Measurements from ENCODE around the gene ZNF185. TPM values are rescaled to one million over a fixed set of nuclear protein-coding genes. Genes with fewer than 3 reads are reported as not detected.

The ZNF185 gene
- total RNA-seq, 1 donor from 2014 or later, result 9.4 TPM

DNA sequence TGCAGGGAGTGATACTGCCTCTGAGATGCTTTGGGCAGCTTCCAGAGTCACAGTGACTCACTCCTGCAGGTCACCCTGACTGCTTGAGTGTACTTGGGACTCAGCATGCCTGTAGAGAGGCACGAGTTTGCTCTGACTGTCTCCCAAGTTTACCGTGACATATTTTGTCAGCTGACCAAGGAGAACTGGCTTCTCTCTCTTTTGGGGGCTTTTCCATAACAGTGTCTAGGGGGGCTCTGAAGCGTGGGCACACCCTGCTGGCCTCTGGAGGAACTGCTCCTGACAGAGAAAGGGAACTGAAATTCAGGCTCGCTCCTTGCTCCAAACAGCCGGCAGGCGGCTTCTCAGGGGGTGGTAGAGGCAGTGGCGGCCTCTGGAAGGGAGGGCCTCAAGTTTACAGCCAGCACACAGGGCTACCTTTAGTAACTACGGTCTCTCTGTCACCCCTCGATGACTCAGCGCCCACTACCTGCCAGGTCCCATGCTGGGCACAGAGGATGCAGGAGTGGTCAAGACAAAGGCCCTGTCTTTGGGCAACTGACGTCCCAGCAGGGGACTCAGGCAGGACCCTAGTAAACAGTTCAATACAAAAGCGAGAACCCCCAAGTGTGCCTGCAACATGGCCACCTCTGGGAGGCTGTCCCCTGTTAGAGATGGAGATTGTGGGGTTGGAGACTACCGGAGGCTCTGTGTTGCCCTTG, 17.8 kb downstream of the ZNF185 start:
- DNase-seq (ENCODE audit: extremely low read depth, low read depth, low spot score), result no peak

DNA sequence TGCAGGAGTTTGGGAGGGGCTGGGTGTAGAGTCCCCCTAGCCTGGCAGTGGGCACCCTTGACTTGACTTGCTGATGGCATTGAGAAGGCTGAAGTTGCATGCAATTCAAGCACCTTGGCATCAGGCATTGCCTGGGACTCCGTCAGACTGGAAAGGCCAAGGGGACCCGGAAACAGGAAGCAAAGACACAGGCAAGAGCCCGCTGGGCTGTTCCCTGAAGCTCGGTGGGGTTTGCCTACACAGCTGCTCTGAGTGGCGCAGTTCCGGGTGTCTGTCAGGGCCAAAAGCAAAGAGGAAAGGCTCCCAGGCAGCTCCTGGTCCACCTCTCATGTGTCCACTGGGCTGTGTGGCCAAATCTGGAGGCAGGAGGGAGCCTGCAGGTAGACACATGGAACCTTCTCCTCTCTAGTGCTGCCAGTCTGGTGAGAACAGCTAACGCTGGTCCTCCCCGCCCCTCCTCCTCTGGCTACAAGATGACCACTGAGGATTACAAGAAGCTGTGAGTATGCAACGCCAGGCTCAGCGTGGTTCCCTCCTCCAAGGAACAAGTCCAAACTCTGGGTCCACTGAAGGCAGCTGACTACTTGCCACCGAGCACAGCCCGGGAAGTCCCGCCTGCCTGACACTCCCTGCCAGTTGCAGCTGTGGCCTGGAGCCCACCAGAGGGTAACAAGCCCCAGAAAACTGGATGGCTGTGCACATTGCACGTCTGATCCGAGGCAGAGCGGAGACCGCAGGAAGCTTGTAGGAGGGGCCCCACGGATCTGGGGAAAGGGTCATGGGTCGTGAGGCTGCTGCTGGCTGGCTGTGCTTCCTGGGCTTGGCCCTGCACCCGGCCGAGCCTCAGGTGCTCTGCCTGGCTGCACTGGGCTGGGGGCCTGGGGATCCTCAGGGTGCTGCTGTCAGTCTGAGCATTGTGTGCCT, 20.1 kb downstream of the ZNF185 start:
- no peak for DNase-seq (ENCODE audit: extremely low read depth, low read depth, low spot score)

DNA sequence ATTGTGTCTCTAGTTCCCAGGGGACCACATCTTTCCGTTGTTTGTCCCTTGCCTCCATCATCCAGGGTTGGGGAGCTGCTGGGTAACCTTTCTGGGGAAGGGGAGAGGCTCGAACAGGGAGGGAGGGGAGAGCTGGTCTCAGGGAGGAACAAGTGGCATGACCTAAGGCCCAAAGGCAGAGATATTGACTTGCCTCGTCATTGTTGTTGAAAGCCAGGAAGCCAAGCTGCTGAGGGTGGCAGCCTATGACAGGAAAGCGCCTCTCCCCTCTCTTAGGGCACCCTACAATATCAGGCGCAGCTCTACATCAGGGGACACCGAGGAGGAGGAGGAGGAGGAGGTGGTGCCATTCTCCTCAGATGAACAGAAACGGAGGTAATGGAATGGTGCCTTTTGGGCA, 20.8 kb downstream of the ZNF185 start:
- DNase-seq (ENCODE audit: extremely low read depth, low read depth, low spot score), result no peak

DNA sequence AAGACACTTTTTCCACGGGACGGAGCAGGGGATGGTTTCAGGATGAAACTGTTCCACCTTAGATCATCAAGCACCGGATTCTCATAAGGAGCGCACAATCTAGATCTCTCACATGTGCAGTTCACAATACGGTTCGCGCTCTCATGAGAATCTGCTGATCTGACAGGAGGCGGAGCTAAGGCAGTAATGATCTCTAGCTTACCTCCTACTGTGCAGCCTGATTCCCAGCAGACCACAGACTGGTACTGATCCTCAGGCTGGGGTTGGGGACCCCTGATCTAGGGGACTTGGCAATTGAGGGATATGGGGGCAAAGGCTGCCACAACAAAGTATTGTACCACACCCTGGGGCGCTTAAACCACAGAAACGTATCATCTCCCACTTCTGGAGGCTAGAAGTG, 25.7 kb downstream of the ZNF185 start:
- DNase-seq (ENCODE audit: extremely low read depth, low read depth, low spot score), result no peak

DNA sequence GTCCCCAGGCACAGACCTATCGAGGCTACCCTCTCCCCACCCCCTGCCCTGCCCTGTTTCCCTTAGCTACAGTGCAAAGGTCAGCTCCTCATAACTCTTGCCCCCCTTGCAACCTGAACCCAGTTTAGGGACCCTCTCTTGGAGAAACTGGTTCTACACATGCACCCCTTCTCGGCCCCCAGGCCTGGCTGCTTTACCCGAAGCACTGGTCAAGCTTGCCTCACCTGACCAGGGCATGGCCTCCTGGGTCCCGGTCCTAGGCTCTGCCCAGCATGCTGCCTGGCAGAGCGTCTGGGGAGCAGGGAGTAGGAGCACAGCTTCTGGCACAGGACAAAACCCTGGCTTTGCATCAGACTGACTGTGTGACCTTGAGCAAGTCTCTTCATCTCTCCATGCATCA, 28.0 kb downstream of the ZNF185 start:
- no peak for DNase-seq (ENCODE audit: extremely low read depth, low read depth, low spot score)

DNA sequence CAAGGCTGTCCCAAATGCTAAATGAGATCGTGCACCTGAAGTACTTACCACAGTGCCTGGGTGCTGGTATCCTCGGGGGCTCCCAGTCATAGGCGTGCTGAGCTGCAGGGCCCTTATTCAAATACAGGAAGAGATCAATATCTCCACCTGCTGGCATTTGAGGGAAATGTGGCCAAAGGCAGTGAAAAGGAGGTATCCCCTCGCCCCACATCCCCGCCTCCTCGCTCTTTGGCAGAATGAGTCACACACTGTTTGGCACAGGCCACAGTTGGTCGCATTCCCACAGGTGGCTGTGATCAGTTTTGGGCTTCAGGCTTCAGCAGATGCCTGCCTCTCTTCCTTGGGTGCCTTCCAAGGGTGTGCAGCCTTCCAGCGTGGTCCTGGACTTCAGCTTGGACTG, 28.4 kb downstream of the ZNF185 start:
- peak; percentile 20 for DNase-seq (ENCODE audit: extremely low read depth, low read depth, low spot score)

- DNase-seq (ENCODE audit: extremely low read depth, low read depth, low spot score), result no peak
Measured at GRCh38 chrX:152926923-152927322, 29.1 kb downstream of the ZNF185 start.

DNA sequence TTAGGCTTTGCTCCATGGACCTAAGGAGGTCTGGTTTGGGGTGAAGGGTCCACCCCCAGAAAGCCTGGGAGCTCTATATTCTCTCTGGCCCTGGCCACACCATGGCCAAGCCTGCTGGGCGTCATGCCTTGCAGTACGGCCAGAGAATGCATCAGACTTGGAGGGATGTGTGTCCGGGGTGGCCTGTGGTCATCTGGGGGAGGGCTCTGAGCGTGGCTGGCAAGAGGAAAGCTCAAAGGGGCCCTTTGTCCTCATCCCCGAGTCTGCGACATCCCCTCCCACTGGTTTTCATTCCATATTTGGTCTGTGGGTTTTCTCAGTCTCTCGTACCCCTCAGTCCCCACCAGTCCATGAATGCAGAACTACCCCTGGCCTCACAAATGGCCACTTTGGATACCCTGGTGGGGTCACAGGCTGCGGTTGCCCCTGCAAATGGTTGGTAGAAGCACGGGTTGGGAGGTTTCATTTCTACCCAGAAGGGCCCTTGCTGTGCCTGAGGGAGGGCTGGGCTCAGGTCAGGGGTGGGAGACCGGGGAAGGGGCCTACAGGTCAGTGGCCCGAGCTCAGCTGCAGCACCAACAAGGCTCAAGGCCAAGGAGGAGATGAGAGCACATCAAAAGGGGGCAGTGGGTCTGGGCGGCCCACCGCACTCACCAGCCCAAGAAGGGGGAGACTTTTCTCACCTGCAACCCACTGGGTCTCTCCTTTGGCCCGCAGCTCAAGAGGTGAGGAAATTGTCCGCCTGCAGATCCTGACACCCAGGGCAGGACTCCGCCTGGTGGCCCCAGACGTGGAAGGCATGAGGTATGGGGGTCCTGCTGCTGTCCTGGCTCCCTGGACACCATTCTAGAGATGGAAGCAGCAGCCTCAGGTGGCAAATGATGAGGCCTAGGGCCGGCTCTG, 30.2 kb downstream of the ZNF185 start:
- DNase-seq (ENCODE audit: extremely low read depth, low read depth, low spot score), result no peak

DNA sequence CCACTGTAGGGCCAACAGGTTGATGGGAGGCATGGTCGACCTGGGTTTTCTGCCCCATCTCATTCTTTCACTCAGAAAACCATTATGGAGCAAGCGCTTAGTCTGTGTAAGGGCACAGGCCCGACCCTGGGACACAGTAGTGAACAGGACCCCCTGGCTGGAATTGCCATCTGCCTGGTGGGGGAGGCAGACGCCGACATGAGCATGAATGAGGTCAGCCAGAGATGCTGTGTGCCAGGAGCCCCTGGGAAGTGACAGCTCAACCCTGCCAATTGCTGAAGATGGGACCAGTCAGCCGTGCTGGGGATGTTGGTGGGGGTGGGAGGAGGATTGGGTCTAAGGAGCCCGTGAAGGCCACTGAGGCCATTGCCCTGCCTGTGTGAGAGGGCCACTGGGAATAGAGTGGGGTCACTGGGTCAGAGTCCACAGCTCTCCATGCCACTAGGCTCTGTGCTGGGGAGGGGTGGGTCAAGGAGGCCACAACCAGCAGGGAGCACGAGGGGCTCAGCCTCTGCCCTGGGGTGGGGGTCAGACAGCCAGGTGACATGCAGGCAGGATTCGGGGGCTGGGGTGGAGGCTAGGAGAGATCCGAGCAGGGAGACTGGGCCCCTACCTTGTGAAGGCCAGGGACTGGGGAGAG, 31.0 kb downstream of the ZNF185 start:
- DNase-seq (ENCODE audit: extremely low read depth, low read depth, low spot score), result no peak

DNA sequence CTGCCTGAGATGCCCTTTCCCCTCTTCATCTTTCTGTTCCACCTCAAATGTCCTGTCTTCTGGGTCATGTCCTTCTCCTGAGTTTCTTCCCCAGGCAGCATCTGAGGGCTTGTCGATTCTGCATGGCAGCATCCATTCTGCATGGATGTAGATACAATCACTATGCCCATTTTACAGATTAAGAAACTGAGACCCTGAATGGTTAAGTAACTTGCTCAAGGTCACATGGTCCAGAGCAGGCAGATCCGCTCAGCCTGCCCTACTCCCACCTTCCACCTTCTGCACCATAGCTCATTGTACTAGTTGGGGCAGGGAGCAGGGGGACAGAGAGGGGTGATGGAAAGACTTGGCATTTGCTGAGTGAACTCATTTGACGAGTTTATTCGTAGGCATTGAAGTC, 32.0 kb downstream of the ZNF185 start:
- DNase-seq (ENCODE audit: extremely low read depth, low read depth, low spot score), result no peak

GRCh38 chrX:152930516-152930915, 32.6 kb downstream of the ZNF185 start:
- no peak for DNase-seq (ENCODE audit: extremely low read depth, low read depth, low spot score)

DNA sequence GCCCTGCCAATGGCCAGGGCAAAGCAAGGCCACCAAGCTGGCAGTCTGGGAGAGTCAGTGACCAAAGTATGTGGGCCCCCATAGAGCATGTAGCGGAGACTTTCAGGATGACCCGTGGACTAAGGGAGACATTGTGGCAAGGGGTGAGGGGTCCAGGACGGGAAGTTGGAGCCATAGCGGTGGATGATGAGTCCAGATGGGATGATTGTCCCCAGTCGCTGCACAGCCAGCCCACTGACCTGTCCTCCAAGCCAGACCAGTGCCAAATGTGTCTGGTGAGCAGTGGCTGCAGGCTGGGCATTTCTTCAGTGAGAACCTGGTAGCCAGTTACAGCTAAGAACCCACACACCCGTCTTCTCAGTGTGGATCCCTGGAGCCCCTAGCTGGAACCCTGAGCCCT, 34.3 kb downstream of the ZNF185 start:
- no peak for DNase-seq (ENCODE audit: extremely low read depth, low read depth, low spot score)

DNA sequence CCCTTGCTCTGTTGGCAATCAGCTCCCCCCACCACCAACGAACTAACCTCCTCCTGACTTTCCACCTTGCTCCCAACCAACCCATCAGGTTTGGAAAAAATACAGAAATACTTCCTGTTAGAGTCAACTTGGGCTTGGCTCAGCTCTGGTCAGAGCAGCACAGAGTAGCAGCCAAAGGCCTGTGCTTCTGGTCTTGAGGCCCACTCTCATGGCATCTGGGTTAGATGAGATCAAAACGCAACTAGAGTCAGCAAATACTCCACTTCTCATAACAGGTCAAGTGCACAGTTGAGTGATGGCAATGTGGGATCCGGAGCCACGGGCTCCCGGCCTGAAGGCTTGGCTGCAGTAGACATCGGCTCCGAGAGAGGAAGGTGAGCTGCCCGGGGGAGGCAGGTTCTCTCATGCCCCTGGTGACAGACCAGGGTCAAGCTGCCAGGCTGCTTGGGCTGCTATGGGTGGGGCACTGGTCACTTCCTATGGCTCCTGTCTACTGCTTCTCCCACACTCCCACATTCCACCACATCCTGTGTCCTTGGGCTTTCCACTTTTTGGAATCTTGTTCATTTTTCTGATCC, 34.8 kb downstream of the ZNF185 start:
- DNase-seq (ENCODE audit: extremely low read depth, low read depth, low spot score), result no peak

GRCh38 chrX:152936306-152936705, 38.4 kb downstream of the ZNF185 start:
- DNase-seq (ENCODE audit: extremely low read depth, low read depth, low spot score), result no peak

- DNase-seq (ENCODE audit: extremely low read depth, low read depth, low spot score), result no peak
Measured at GRCh38 chrX:152937236-152937635, 39.4 kb downstream of the ZNF185 start.

- DNase-seq (ENCODE audit: extremely low read depth, low read depth, low spot score), result peak; percentile 29
Measured at GRCh38 chrX:152941328-152942076, 43.6 kb downstream of the ZNF185 start.

- no peak for DNase-seq (ENCODE audit: extremely low read depth, low read depth, low spot score)
Measured at GRCh38 chrX:152942077-152942442, 44.2 kb downstream of the ZNF185 start.

GRCh38 chrX:152943826-152944225, 46.0 kb downstream of the ZNF185 start:
- DNase-seq (ENCODE audit: extremely low read depth, low read depth, low spot score), result no peak

Data from glomerular endothelial cell (primary cell).